ENCODE measurements around the gene SCG2. TPM values are rescaled to one million over a fixed set of nuclear protein-coding genes. Genes with fewer than 3 reads are reported as not detected.

The SCG2 gene, protein sequence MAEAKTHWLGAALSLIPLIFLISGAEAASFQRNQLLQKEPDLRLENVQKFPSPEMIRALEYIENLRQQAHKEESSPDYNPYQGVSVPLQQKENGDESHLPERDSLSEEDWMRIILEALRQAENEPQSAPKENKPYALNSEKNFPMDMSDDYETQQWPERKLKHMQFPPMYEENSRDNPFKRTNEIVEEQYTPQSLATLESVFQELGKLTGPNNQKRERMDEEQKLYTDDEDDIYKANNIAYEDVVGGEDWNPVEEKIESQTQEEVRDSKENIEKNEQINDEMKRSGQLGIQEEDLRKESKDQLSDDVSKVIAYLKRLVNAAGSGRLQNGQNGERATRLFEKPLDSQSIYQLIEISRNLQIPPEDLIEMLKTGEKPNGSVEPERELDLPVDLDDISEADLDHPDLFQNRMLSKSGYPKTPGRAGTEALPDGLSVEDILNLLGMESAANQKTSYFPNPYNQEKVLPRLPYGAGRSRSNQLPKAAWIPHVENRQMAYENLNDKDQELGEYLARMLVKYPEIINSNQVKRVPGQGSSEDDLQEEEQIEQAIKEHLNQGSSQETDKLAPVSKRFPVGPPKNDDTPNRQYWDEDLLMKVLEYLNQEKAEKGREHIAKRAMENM
- 0.98 to 1.4 TPM (median 1.1 TPM) in 5 replicates for total RNA-seq (2022; extraction: Qiagen RNA extraction)

DNA sequence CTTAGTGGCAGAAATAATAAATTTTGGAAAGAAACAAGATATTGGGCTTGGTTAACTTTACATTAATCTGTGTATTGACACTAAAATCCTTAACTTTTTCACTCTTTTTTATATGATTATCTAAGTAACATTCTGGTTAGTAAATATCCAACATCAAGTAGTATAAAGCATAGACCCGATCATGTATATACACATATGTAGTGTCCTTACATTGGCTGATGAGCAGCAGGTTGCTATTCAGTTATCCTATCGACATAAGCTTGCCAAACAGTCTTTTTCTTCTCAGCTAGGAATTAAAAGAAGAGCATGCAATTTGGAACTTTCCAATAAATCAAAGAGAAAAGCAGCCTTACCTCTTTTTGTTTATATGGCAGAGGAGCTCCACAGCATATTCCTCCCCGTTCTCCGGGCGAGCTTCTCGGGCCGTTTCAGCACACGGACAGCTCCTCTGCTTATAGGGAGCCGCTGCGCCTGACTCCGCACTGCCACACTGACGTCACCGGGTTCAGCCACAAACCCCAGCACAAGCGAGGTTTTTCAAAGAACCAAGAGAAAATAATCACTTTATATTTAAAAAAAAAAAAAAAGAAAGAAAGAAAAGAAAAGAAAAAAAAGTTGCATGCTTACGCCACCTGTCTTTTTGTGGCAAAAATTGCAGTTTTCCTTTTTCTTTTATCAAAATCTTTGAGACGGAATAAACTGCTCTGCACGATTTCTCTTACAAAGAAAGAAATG lies at the start of gene SCG2:
Gene SCG2, minus strand, starts transcription at position 430 of the 735 bp plus-strand sequence. CDS start 3,079 bp downstream, outside the sequence.

Other genes starting within 250 kb of the SCG2 start
- 27.1 to 42.2 TPM (median 34.3 TPM) in 5 replicates for gene AP1S3, start 235.2 kb upstream of the SCG2 start, total RNA-seq (2022; extraction: Qiagen RNA extraction)

Measured in A549 treated with Mapracorat at 1 μM for 4 hours (cell line).